COLO668 (cell line): Measurements from ENCODE around the gene TLR8.
"Not testable (repeated sequence)": the region's sequence is repeated elsewhere in the genome, so short reads cannot be mapped to it uniquely, and the experiment has no call there.

Experiments used
- DNase-seq: peaks from one replicate; lab custom pipeline; 2025; ENCODE audit not compliant: unreplicated experiment; lab: John Stamatoyannopoulos, UW

TLR8 gene

DNA sequence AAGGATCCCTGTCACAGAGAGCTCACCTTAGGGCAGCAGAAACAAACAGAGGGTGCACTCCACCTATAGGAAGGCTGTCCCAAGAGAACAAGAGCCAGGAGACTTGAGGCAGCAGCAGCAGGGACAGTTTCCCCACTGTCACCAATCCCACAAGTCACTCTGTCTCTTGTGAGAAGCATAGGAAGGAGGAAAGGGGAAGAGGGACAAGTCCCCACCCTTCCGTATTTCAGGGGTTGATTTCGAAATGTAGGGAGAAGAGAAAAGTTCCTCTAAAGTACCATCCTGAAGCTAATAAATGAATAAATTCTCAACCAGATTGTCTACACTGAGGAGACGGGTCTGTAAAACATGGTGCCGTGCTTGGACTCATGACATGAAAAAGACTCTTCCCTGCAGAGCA is 9.5 kb upstream of the TLR8 start:
- no peak for DNase-seq

DNA sequence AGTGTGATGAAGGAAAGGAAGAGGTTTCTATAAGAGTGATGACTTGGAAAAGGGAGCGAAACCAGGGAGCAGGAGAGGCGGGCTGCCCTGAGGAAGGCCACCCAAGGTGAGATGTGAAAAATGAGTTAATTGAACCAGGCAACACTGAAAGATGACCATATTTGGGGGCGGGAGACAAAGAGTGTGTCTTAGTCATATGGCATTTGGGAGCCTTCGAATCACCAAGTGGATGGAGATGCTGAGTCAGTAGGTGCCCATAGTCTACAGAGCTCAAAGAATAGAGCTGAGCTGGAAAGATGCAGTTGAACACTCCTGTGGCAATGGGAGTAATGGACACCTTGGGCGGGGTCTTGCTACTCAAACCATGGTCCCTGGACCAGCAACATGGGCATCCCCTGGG is 8.3 kb upstream of the TLR8 start:
- DNase-seq, result no peak

DNA sequence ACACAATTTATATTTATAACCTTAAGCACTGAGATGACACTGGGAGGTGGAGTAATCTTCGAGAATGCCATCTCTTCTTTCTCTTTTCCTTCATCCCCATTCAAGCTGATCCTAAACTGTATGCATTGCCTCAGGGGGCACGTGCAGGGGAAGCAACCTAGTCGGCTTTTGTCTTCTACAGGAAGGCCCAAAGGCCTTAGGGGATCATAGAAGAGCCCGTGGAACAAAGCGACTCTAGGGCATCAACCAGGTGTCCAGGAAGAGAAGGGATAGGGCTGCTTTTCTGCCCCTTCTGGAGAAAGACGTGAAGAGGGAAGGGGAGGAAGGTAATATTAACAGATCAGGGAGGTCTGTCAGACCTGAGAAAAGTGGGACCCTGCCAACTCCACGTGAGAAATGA is 6.9 kb upstream of the TLR8 start:
- no peak for DNase-seq

DNA sequence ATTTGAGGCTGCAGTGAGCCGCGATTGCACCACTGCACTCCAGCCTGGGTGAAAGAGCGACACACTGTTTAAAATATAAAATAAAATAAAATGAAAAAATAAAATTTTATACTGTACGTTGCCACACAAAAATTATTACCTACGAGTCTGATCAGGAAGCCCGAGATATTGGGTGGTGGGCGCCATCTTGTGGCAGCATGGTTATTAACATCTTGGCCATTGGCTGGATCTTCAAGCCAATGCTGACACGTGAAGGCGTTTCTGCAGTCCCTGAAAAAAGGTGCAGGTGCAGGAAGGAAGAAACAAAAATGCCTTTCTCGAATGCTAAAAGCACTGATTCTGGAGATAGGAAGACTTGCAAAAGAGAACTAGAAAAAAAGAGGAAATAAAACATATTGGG is 4.9 kb upstream of the TLR8 start:
- DNase-seq, result peak; percentile 52

DNA sequence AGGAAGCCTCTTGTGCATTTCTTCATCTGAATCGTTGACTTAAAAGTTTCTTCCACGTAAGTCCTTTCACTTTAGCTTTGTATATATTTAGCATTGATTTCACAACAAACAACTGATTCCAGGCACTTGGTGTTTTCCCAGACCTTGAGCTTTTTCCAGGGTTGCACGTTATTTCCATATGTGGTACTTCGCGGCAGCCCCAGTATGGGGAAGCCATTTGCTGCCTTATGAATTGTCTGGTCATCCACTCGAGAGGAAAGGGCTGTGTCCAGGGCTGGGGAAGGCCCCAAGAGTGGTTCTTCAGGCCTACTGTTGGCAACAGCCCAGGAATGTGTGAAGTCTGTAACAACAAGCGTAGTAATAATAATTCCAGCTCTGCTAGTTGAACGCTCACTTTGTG is 2.8 kb upstream of the TLR8 start:
- DNase-seq, result no peak

DNA sequence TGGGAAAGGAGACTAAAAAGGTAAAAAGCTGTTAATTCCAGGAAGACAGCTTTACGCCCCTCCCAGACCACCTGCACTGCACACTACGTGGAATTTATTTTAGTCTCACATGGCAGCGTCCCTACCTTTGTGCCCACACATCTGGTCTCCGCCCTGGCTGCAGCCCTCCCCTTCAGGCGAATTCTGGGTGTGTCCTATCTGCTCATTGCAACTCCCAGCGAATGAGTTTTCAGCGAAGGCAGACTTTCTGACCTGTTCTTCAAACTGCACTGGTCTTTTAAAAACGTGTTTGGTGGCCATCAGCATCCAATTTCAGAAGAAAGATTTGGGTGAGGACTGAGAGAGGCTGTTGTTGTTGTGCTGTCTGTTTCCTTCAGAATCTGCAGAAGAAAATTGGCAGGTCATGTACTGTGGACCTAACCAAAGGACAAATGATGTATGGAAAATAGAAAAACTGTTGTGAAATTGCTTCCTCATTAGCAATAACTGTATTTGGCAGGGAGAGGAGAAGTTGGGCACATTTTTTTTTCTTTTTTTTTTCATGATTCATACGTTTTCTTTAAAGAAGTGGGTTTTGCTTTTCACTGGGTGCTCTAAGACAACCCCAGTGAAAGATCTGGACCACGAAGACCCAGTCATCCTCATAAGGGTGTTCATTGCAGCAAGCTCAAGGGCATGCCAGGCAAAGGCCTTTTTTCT is 4.2 kb downstream of the TLR8 start:
- DNase-seq, result no peak

DNA sequence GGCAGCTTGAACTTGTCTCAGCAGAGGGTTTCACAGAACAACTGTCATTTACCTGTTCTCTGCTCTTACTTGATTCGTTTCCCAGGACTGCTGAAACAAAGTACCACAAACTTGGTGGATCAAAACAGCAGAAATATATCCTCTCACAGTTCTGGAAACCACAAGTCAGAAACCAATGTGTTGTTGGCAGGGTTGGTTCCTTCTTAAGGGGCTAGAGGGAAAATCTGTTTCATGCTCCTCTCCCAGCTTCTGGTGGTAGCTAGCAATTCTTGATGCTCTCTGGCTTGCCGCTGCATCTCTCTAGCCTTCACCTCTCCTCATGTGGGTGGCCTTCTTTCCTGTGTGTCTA is 4.7 kb downstream of the TLR8 start:
- no peak for DNase-seq

DNA sequence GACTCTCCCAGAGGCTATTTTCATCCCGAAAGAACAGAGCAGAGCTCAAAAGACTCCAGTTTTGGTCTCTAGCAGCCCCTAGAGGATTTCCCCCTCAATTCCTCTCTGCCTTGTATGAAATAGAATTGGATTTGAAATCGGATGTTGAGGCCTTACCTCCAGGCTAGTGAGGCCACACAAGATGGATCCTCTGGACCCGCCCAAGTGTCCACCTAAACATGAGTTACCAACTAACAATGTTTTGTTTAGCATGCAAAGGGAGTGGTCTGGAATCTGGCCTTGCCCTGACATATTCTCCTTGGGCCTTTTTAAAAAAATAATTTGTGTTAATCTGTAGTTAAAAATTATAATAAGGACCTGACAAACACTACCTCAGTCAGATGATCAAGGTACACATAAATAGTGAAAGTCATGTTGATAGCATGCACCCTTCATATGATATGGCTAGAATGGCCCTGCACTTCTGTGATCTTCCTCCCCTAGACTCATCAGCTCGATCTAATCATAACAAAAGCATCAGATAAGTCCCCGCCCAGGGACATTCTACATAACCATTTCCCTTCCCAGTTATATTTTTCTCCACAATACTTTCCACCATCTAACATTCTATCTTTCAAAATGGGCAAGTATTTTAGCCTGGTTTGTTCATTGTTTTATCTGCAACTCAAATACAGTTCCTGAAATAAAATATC is 6.5 kb downstream of the TLR8 start:
- no peak for DNase-seq

DNA sequence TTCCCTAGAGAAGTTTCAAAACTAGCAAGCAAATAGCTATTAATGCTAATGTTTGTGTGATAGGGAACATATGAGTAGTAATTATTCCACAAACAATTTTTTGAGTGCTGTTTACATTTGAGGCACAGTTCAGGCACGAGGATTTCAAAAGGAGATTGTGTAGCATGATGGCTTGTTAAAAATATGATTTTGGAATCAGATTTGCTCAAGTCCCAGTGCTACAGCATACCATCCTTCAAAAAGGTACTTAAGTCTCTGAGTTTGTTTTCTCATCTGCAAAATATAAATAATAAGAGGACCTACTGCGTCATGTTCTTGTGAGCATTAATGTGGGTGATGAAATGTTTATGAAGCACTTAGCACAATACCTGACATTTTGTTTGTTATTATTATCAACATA is 11.3 kb downstream of the TLR8 start:
- DNase-seq, result no peak

DNA sequence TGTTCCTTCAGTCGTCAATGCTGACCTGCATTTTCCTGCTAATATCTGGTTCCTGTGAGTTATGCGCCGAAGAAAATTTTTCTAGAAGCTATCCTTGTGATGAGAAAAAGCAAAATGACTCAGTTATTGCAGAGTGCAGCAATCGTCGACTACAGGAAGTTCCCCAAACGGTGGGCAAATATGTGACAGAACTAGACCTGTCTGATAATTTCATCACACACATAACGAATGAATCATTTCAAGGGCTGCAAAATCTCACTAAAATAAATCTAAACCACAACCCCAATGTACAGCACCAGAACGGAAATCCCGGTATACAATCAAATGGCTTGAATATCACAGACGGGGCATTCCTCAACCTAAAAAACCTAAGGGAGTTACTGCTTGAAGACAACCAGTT is 12.6 kb downstream of the TLR8 start:
- no peak for DNase-seq

DNA sequence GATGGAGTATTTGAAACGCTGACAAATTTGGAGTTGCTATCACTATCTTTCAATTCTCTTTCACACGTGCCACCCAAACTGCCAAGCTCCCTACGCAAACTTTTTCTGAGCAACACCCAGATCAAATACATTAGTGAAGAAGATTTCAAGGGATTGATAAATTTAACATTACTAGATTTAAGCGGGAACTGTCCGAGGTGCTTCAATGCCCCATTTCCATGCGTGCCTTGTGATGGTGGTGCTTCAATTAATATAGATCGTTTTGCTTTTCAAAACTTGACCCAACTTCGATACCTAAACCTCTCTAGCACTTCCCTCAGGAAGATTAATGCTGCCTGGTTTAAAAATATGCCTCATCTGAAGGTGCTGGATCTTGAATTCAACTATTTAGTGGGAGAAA is 13.2 kb downstream of the TLR8 start:
- DNase-seq, result no peak

DNA sequence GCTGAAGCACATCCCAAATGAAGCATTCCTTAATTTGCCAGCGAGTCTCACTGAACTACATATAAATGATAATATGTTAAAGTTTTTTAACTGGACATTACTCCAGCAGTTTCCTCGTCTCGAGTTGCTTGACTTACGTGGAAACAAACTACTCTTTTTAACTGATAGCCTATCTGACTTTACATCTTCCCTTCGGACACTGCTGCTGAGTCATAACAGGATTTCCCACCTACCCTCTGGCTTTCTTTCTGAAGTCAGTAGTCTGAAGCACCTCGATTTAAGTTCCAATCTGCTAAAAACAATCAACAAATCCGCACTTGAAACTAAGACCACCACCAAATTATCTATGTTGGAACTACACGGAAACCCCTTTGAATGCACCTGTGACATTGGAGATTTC is 14.6 kb downstream of the TLR8 start:
- DNase-seq, result no peak

DNA sequence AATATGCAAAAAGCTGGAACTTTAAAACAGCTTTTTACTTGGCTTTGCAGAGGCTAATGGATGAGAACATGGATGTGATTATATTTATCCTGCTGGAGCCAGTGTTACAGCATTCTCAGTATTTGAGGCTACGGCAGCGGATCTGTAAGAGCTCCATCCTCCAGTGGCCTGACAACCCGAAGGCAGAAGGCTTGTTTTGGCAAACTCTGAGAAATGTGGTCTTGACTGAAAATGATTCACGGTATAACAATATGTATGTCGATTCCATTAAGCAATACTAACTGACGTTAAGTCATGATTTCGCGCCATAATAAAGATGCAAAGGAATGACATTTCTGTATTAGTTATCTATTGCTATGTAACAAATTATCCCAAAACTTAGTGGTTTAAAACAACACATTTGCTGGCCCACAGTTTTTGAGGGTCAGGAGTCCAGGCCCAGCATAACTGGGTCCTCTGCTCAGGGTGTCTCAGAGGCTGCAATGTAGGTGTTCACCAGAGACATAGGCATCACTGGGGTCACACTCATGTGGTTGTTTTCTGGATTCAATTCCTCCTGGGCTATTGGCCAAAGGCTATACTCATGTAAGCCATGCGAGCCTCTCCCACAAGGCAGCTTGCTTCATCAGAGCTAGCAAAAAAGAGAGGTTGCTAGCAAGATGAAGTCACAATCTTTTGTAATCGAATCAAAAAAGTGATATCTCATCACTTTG is 15.6 kb downstream of the TLR8 start:
- no peak for DNase-seq

DNA sequence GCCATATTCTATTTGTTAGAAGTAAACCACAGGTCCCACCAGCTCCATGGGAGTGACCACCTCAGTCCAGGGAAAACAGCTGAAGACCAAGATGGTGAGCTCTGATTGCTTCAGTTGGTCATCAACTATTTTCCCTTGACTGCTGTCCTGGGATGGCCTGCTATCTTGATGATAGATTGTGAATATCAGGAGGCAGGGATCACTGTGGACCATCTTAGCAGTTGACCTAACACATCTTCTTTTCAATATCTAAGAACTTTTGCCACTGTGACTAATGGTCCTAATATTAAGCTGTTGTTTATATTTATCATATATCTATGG is 16.1 kb downstream of the TLR8 start:
- no peak for DNase-seq

DNA sequence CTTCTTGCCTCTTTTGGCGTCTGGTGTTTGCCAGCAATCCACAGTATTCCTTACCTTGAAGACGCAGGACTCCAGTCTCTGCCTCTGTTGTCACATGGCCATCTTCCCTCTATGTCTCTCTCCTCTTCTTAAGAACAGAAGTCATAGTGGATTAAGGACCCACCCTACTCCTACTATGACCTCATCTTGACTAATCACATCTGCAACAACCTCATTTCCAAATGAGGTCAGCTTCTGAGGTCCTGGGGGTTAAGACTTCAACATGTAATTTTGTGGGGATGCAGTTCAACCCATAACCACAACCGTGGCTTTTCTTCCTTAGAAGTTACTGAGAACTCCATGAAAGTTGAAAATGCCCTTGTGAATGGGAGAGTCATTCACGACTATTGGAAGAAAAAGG is 23.3 kb downstream of the TLR8 start:
- no peak for DNase-seq

DNA sequence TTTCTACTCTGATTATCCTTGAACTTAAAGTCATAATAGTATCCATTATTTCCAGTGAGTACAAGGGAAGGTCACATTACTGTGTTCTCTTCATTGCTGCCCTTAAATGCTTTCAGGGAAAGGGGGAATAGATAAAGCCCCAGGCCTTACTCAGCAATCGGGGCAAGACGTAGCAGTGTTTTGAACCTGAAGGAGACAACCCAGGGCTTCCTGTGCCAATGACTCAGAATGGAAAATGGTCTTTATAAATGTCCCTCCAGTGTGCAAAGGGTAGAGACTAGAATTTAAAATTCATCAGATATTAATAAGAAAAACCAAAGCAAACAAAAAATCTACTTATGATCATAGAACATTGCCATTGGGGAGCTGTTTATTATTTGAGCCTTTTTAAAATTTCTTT is 23.7 kb downstream of the TLR8 start:
- DNase-seq, result no peak

DNA sequence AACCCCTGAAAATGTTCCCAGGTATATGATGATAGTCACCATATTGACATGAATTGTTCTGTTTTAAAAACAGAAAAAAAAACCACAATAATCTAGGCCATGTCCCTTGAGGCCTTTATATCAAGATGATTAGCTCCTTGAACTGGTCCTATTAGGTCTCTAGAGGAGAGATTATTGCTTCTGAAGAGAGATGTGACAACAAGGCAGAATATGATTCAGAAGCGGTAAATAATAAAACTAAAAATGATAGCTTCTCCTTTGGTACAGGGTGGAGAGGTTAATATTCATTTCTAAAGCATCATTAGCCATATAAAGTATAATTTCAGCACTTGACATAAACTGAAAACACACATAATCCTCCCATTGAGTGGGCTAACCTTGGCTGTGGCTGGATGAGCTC is 25.8 kb downstream of the TLR8 start:
- no peak for DNase-seq

DNA sequence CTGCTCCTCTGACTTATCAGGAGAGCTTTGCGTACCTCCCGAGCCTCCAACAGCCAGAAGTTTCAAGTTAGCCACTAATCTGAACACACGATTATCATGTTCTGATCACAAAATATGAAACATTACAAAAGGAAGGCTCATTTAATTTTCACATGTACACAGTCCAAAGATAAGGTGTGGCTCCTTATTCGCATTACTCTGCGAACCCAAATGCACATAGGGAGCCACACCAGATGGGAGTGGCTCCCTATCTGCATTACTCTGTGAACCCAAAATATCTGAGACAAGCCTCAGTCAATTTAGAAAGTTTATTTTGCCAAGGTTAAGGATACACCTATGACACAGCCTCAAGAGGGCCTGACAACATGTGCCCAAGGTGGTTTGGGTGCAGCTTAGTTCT is 28.4 kb downstream of the TLR8 start:
- no peak for DNase-seq

DNA sequence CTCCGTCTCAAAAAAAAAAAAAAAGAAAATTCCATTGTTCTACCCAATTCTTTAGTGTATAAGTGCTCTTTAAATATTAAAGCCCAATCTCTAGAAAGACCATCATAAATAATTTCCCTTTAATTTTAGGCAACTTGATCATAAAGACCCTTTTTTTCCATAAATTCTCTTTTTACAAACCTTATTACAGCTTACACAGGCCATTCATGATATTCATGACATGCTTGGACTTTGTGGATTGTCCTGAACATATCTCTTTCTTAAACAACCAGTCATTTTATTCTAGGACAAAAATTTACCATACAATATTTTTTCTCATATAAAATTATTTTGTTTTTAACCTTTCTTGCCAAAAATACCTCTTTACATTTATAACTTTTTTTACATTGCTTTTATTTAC is 30.5 kb downstream of the TLR8 start:
- no peak for DNase-seq

DNA sequence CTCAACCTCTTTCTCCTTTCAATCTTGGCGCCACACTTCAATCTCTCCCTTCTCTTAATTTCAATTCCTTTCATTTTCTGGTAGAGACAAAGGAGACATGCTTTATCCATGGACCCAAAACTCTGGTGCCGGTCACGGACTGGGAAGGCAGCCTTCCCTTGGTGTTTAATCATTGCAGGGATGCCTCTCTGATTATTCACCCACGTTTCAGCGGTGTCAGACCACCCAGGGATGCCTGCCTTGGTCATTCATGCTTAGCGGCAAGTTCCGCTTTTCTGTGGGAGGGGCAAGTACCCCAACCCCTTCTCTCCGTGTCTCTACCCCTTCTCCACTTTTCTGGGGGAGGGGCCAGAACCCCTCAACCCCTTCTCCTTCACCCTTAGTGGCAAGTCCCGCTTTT is 34.1 kb downstream of the TLR8 start:
- DNase-seq, result not testable (repeated sequence)

DNA sequence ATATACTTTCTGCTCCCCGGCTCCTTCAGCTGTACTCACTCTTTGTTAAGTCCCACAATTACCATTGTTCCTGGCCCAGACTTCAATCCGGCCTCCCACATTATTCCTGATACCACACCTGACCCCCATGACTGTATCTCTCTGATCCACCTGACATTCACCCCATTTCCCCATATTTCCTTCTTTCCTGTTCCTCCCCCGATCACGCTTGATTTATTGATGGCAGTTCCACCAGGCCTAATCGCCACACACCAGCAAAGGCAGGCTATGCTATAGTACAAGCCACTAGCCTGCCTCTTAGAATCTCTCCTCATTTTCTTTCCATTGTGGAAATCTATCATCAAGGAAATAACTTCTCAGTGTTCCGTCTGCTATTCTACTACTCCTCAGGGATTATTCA is 37.2 kb downstream of the TLR8 start:
- DNase-seq, result not testable (repeated sequence)

DNA sequence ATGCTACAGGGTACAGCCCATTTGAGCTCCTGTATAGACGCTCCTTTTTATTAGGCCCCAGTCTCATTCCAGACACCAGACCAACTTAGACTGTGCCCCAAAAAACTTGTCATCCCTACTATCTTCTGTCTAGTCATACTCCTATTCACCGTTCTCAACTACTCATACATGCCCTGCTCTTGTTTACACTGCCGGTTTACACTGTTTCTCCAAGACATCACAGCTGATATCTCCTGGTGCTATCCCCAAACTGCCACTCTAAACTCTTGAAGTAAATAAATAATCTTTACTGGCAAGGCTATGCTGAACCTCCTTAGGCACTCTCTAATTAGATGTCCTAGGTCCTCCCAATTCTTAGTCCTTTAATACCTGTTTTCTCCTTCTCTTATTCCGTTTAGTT is 38.0 kb downstream of the TLR8 start:
- not testable (repeated sequence) for DNase-seq

DNA sequence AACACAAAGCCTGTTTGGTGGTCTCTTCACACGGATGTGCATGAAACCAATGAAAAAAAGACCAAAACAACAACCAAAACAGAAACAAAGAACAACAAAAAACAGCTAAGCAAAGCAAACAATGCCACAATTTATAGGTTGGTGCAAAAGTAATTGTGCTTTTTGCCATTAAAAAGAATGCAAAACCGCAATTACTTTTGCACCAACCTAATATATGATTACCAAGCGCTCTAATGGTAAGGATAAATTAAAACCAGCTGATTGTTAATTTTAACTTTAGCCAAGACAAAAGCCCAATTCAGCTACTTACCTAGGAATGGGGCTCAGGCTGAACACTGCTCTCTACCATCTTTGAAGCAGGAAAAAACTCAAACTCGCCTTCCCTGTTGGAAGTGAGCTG is 39.1 kb downstream of the TLR8 start:
- DNase-seq, result no peak
